Iris pigment epithelial cell (primary cell): Measurements from ENCODE around the gene NTM.
"Not testable (repeated sequence)": the region's sequence is repeated elsewhere in the genome, so short reads cannot be mapped to it uniquely, and the experiment has no call there.

ENCODE experiments used
- DNase-seq: peaks from one replicate; pipeline ENCODE4 v3.0.0-alpha.2; 2011; ENCODE audit warnings: low read depth

The NTM gene

DNA sequence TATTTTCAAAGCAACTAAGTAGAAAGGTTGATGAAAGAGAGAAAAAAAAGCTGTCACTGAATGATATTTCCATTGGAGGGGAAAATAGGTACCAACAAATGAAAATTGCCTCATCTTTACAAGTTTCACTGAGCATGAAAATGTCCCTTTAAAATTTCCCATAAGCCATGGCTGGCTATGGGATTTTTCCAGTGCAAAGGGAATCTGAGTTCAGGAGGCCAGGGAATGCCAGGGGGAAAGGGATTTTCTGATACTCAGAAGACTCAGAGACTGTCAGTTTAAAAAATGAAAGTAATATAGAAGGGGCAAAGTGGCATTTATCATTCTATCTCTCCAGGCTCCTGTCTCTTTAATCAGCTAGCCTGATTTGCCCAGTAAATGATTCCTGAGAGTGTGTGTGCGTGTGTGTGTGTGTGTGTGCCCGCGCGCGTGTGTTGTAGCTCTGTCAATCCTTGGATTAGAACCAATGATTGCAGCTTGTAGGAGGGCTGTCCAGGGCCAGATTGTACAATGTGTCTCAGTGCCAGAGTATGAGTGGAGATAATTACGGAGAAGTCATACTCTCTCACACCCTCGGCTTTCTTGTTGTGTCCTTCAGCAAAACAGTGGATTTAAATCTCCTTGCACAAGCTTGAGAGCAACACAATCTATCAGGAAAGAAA is at the start of gene NTM:
NTM (plus strand) TSS at position 526 of the 662 bp plus-strand sequence.
- DNase-seq, result peak; percentile 15

DNA sequence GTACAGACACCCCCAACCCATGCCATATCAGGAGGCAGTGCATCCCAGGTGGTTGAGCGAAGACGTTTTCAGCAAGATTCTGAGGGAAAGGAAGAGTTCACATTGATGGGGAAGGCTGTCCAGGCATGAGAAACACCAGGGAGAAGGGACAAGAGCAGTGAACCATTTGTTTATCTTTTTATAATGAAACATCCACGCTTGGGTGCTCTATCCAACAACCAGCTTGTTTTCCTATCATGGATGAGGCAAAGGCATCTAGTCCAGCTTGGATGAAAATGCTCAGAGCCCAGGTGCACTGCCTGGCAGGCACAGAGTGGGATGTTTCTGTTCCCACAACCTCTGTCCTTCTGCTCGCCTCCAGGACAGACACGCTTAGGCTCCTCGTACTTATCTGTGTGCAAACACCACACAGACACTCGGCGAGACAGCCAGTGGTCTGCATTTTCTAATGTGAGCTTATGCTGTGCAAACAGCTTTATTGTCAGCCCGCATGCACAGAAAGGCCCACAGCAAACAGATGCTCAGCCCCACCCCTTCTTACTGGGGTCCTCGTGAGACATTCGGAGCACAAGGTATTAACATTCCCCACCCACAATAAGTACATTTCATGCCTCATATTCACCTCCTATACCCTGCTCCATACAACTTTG is 45.4 kb upstream of the NTM start:
- no peak for DNase-seq

DNA sequence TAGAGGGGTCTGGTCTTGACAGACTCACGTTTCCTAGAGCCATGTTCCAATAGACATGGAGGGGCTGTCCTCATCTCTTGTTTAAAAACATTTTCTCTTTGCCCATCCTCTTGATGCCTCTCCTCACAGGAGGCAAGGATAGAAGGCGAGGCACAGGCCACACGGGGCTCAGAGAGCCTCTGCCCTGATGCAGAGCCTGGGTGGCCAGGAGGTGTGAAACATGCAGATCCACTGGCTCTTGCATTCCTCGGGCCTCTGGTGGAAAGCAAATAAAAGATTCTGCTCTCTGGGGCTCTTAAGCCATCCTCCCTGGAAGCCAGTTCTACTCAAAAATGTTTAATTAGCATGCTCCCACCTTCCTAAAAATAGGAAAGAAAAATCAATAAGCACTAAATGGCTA is 43.6 kb upstream of the NTM start:
- no peak for DNase-seq

- DNase-seq, result no peak
Observed at GRCh38 chr11:131327421-131327820, 43.0 kb upstream of the NTM start.

- DNase-seq, result no peak
Observed at GRCh38 chr11:131328843-131329242, 41.6 kb upstream of the NTM start.

- no peak for DNase-seq
Observed at GRCh38 chr11:131331010-131331409, 39.4 kb upstream of the NTM start.

DNA sequence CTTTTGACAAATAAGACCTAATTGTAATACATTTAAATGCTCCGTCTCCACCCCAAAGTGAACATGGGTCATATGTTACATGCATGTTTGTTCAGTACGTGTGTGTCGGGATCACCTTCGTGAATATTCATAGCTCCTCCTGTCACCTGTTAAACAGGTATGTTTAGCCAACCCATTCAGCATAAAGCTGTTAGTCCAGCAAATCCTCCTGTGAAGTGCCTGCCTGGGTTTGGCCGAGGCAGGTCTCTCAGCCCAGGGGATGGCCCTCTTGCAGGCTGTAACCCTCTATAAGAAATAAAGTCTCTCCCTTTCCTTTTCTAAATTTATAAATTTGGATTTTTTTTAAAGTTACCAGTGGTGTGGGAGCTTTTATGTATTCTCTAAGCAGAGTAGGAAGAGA is 38.9 kb upstream of the NTM start:
- no peak for DNase-seq

DNA sequence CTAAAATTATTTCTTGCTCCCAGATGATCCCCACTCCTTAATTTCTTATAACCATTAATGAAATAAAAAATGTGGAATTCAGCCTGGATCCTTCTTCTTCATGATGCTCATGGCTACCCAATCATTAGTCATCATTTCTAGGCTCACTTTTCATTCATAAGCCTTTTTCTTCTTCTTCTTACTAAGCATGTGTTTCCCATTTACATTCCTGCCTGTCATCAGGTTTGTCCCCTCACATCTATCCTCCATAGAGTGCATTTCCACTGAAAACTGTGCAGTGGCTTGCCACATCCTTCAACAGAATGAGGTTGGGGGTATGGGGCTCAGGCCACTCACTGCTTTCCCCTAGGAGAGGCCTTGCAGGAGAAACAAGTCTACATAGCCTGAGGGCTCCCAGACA is 35.8 kb upstream of the NTM start:
- no peak for DNase-seq

GRCh38 chr11:131341900-131342299 is 28.5 kb upstream of the NTM start:
- DNase-seq, result peak; percentile 23

GRCh38 chr11:131342442-131342841 is 28.0 kb upstream of the NTM start:
- DNase-seq, result not testable (repeated sequence)

DNA sequence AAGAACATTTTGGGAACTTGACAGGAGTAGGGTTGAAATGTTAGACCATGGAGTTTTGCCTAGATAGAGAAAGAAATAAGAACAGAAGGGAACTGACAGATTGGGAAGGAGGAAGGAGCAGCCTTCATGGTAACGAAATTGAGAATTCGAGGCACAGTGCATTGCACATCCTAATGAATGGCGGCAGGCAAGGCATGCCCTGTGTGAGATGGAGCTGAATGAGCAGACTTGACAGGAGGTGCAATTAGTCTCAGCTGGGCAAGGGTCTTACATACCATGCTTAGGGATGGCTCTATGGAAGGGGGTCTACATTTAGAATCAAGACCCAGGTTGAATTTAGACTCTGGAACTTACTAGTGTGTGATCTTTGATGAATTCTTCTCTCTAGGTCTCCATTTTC is 25.0 kb upstream of the NTM start:
- no peak for DNase-seq

DNA sequence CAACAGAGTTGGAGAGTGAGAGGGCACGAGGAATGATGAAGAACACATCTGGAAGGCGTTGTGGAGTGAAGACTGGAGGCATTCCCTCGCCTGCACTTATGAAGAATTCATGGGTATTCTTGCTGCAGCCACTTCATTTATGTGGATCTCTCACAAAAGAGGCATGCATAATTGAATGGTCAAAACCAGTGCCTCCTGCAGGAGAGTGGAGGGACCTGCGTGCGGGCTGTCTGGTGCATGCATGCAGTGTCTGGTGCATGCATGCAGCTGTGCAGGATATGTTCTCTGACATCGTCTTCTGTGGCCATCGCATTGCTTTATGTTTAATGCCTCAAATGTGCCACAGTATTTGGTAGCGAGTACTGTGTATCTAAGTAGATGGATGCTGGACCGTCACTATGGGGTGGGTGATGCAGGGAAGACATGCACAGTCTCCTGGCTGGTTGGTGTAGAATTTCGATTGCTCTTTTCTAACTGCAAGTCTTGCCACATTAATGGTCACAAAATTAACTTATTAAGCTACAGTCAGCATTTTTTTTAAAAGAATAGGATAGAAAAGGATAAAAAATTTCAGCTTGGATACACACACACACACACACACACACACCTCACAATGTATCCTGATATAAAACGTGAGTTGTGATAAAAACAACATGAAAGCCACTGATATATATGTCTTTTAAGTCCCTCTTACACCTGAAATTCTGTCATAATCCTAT is 20.9 kb upstream of the NTM start:
- no peak for DNase-seq

- no peak for DNase-seq
Observed at GRCh38 chr11:131350872-131351271, 19.5 kb upstream of the NTM start.

DNA sequence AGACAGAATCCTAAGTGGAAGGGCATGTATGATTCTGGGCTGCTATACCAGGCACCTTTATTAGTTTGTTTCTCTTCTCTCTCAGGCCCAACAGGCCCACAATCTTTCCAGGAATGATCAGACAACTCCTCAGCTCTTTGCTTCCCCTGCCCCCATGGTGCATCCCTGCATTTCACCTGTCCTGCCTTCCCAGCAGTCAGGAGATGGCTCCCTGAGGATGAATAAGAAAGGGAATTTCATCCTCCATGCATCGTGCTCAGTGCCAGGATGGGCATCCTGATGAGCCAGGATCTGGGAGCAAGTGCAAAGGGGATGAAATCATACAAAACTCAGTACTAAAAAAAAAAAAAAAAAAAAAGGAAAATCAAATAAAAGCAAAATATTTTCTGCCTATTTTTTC is 18.6 kb upstream of the NTM start:
- no peak for DNase-seq

DNA sequence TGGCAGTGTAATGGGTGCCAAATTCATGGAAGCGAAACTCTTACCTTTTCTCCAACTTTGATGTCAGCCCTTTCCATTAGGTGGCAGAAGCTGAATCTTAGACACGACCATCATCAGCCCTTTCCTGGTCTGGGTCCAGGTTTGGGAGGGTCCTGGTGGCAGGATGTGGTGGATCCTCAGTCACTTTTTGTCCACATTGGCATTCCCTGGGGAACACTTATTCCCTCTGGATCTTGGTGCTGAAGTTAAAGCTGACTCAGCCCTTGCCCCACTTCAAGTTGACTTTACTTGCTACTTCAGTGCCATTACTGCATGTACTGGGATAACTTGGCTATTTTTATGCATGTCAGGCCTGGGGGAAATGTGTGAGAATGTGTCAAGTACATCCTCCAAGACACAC is 16.6 kb upstream of the NTM start:
- no peak for DNase-seq

GRCh38 chr11:131354251-131354701 is 16.1 kb upstream of the NTM start:
- DNase-seq, result peak; percentile 12

- peak; percentile 44 for DNase-seq
Observed at GRCh38 chr11:131356206-131356605, 14.2 kb upstream of the NTM start.

DNA sequence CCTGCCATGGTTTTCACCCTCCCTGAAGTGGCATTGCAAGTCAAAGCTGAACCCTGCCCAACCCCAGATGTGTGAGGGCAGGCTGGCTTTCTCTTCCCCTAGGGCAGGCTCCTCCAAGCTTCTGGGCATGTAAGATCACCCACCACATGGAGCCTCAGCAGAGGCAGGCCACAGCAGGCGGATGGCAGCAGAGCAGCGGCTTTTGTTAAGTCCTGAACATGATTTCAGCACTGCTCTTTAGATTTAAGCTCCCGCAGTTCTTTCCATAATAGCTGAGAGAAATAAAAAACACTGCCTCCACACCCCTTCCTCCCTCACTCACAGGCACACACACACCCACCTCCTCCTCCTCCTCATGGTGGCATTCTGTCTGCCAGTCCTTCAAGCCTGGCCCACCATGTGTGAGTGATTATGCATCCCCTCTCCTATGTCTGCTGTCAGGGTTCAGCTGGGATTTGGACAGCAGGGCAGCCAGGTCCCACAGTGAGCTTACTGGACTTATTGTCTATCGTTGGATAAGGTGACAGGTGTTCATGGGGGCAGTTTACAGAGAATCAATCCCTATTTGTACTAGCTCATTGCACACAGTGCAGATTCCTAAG is 5.0 kb upstream of the NTM start:
- DNase-seq, result no peak

DNA sequence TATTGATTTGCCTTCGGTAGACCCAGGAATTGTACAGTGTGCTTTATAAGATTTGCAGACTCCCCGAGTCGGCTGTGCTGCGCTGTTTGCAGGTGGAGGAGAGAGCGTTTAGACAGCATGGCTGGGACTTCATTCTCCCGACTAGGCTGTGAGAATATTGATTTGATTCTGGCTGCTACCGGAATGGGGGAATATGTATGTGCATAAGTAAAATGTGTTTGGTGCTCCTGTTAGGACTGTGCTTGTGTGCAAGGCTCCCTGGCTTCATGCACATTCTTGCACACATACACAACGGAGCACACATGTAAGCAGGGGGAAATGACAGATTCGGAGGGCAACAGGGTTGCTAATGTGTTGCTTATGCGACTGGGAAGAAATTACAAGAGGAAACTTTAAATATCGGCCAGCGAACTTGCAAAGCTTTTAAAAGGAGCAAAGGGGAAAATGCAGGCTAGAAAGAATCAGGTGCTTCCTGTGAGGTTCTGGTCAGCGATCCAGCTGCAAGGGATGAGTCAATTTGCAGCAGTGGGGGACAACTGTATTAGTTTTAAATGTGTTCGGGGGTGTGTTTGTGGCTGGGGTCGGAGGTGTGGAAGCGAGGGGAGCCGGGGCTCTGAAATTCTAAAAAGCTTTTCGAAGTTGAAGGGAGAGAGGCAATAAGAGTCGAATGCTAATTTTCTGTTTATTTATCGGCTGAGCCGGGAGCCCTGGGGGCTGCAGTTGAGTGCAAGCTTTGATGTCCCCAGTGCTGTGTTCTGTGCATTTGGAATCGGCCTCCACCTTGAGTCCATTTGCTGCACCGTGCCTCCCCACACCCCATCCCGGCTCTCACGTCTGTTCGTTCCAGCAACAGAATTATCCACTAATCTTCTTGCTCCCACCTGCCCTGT is 731 bp downstream of the NTM start:
- DNase-seq, result no peak

GRCh38 chr11:131371791-131372104 is 1.3 kb downstream of the NTM start:
- no peak for DNase-seq

DNA sequence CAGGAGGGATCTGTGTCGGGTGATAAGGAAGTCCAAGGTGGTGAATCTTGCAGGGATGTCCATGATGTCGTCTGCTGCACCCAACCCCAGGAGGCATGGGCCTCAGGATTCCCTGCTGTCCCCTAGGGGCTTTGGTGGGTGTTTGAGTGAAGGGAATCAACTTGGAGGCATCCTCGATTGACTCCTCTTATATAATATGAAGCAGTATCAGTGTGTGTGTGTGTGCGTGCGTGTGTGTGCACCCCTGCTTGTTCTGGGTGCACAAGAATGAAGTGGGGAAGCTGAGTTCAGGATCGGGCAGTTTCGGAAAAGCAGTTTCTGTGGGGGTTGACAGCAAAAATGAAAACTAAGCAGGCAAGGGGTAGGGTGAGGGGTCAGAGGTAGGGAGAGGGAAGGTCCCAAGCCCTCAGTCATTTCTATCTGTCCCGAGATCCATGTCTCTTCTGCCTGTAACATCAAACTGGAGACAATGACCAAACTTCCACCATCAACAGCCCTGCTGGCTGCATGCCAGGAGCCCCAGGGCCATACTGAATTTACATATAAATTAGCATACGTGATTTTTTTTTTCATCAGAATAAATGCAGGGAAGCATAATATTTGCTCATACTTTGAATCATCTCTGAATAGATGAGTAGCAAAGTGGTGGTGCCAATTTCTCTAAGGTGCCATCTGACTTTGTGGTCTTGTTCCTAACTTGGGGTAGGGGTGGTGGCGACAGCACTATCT is 2.0 kb downstream of the NTM start:
- no peak for DNase-seq
